H1 (cell line): ENCODE data around the gene TNNI3.

Experiments
- ATF2 ChIP-seq: IDR thresholded peaks from 2 replicates; pipeline ENCODE4 v1.6.1; 2012; ENCODE audit warnings: low read length, inconsistent platforms
- ATF3 ChIP-seq: IDR thresholded peaks from 2 replicates; pipeline ENCODE4 v1.6.1; 2011; ENCODE audit warnings: low read depth, mild to moderate bottlenecking, low read length; ENCODE audit not compliant: insufficient read depth
- BACH1 ChIP-seq: IDR thresholded peaks from 2 replicates; pipeline ENCODE4 v1.6.1; 2012; ENCODE audit warnings: low read length, improper control_type of control experiment
- EP300 ChIP-seq, 2 experiments: IDR thresholded peaks; 1 replicate in 1 of 2; 2 replicates in 1 of 2; pipeline ENCODE4 v1.6.1; 2011 to 2012; ENCODE audit warnings: low read depth in 2 of 2, low read length in 2 of 2, mild to moderate bottlenecking in 2 of 2, borderline replicate concordance in 1 of 2, inconsistent platforms in 1 of 2, moderate library complexity in 1 of 2
- POLR2A ChIP-seq, 2 experiments: IDR thresholded peaks; 1 replicate in 1 of 2; 2 replicates in 1 of 2; pipeline ENCODE4 v1.6.1; 2011; ENCODE audit warnings: low read depth in 2 of 2, low read length in 2 of 2, mild to moderate bottlenecking in 2 of 2; ENCODE audit errors: control extremely low read depth in 1 of 2
- RAD21 ChIP-seq, 2 experiments: IDR thresholded peaks in 1 of 2; conservative IDR thresholded peaks in 1 of 2; 2 replicates each; pipeline ENCODE4 v1.6.1; 2011; ENCODE audit warnings: low read depth in 2 of 2, low read length in 2 of 2, improper control_type of control experiment in 1 of 2, inconsistent platforms in 1 of 2, mild to moderate bottlenecking in 1 of 2, moderate library complexity in 1 of 2
- SIN3A ChIP-seq, 2 experiments: IDR thresholded peaks in 1 of 2; conservative IDR thresholded peaks in 1 of 2; 2 replicates each; pipeline ENCODE4 v1.6.1; 2011 to 2012; ENCODE audit warnings: low read length in 2 of 2, improper control_type of control experiment in 1 of 2, low read depth in 1 of 2, mild to moderate bottlenecking in 1 of 2
- SP1 ChIP-seq: IDR thresholded peaks from 2 replicates; pipeline ENCODE4 v1.6.1; 2011; ENCODE audit warnings: low read depth, low read length
- TAF7 ChIP-seq: optimal IDR thresholded peaks from 2 replicates; pipeline ENCODE3; 2011; ENCODE audit warnings: low read depth, mild to moderate bottlenecking, inconsistent platforms, low read length, moderate library complexity, borderline replicate concordance
- TCF12 ChIP-seq: IDR thresholded peaks from 2 replicates; pipeline ENCODE4 v1.6.1; 2011; ENCODE audit warnings: low read depth, mild to moderate bottlenecking, low read length
- YY1 ChIP-seq: IDR thresholded peaks from 2 replicates; pipeline ENCODE4 v1.6.1; 2011; ENCODE audit warnings: low read depth, mild to moderate bottlenecking, low read length
- TF ChIP-seq, protein P1 (sequence below), 3 experiments: IDR thresholded peaks; 1 replicate in 2 of 3; 2 replicates in 1 of 3; pipeline versions ENCODE4 v1.5.1 to v1.6.1; 2011; ENCODE audit warnings: low read length in 3 of 3, mild to moderate bottlenecking in 3 of 3, inconsistent platforms in 2 of 3, low read depth in 1 of 3, moderate library complexity in 1 of 3; ENCODE audit not compliant: insufficient read depth in 1 of 3; ENCODE audit errors: control extremely low read depth in 1 of 3

GRCh38 chr19:55117663-55118391 lies 39.7 kb downstream of the TNNI3 start:
- TF ChIP-seq RAD21 (IDR thresholded peaks at IDR 0.05 in 1 of 2, conservative IDR thresholded peaks at IDR 0.05 in 1 of 2; ENCODE audit: low read depth in 2 of 2, low read length in 2 of 2) (no peak), TCF12 (no peak), TAF7 (no peak), SP1 (0 out of 2 replicates have a peak, but pooled peaks have one; percentile 39), SIN3A (conservative IDR thresholded peaks at IDR 0.05 in 1 of 2, IDR thresholded peaks at IDR 0.05 in 1 of 2; ENCODE audit: low read depth in 1 of 2, low read length in 2 of 2) (peak; percentile 10 to 23; a peak in 1 of 4 replicates), YY1 (peak; percentile 75; the same call in 1 of the 2 replicates), ATF3 (0 out of 2 replicates have a peak, but pooled peaks have one; percentile 49), EP300 (IDR thresholded peaks at IDR 0.05; ENCODE audit: borderline replicate concordance in 1 of 2, low read depth in 2 of 2, low read length in 2 of 2) (no peak; a peak in 1 of 3 replicates), ATF2 (no peak), BACH1 (no peak), POLR2A (IDR thresholded peaks at IDR 0.05; ENCODE audit: control extremely low read depth in 1 of 2, low read depth in 2 of 2, low read length in 2 of 2) (no peak)
- TF ChIP-seq, protein P1, sequence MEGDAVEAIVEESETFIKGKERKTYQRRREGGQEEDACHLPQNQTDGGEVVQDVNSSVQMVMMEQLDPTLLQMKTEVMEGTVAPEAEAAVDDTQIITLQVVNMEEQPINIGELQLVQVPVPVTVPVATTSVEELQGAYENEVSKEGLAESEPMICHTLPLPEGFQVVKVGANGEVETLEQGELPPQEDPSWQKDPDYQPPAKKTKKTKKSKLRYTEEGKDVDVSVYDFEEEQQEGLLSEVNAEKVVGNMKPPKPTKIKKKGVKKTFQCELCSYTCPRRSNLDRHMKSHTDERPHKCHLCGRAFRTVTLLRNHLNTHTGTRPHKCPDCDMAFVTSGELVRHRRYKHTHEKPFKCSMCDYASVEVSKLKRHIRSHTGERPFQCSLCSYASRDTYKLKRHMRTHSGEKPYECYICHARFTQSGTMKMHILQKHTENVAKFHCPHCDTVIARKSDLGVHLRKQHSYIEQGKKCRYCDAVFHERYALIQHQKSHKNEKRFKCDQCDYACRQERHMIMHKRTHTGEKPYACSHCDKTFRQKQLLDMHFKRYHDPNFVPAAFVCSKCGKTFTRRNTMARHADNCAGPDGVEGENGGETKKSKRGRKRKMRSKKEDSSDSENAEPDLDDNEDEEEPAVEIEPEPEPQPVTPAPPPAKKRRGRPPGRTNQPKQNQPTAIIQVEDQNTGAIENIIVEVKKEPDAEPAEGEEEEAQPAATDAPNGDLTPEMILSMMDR (IDR thresholded peaks at IDR 0.05; ENCODE audit: control extremely low read depth in 1 of 3, insufficient read depth in 1 of 3, low read depth in 1 of 3, low read length in 3 of 3) = no peak
